Testis (tissue), 3 donors: Measurements from ENCODE around the gene PRDM15. TPM values are rescaled to one million over a fixed set of nuclear protein-coding genes. Genes with fewer than 3 reads are reported as not detected.
A peak's percentile ranks its signal among the peaks of the same experiment; 100 is the strongest.

Experiments used
- DNase-seq: peaks from one replicate; pipeline ENCODE4 v3.0.0-alpha.2; 2019
- H3K27ac ChIP-seq, 2 donors: fragments of 200-600 bp; sonication (generic); one replicate each; pipeline ENCODE4 v1.5.1; 2019
- H3K27me3 ChIP-seq: fragments of 200-600 bp; sonication (generic); one replicate; pipeline ENCODE4 v1.5.1; 2019
- H3K36me3 ChIP-seq: fragments of 200-600 bp; sonication (generic); one replicate; pipeline ENCODE4 v1.5.1; 2017; ENCODE audit warnings: low read depth; ENCODE audit errors: missing control alignments
- H3K4me1 ChIP-seq: fragments of 200-600 bp; sonication (generic); one replicate; pipeline ENCODE4 v1.5.1; 2019
- H3K4me3 ChIP-seq, 2 donors: fragments of 200-600 bp; sonication (generic); one replicate each; pipeline ENCODE4 v1.5.1; 2017 to 2019
- H3K9me3 ChIP-seq: fragments of 200-600 bp; sonication (generic); one replicate; pipeline ENCODE4 v1.5.1; 2017
- CTCF ChIP-seq, 3 experiments: fragments of 450-650 bp in 2 of 3; fragments of 200-600 bp in 1 of 3; sonication (generic) in 1 of 3; IDR thresholded peaks; one replicate each; pipeline ENCODE4 v1.5.1; 2016 to 2019; ENCODE audit warnings: antibody characterized with exemption in 3 of 3, mild to moderate bottlenecking in 2 of 3, moderate library complexity in 1 of 3
- POLR2A ChIP-seq: fragments of 450-650 bp; IDR thresholded peaks from one replicate; pipeline ENCODE4 v1.6.1; 2017; ENCODE audit warnings: antibody characterized with exemption, mild to moderate bottlenecking, moderate library complexity
- WGBS, 2 donors: methylation state at CpG; one replicate each; pipeline ENCODE4 v1.1.5; 2018; 5-methylcytosine and 5-hydroxymethylcytosine counted together
- intact Hi-C: fragments of 100-400 bp; cut with DNase I; formaldehyde crosslinking; loops from one replicate; pipeline ENCODE4 v1.15.1; 2023; ENCODE audit warnings: low total_unique reads
- polyA plus RNA-seq: library from polyadenylated mRNA; stranded (reverse); fragments of 350-450 nt; fragmentation: Illumina TruSeq; extraction: RNeasy Lipid Tissue Mini Kit (QIAGEN cat#74804); gene quantifications from one replicate; pipeline ENCODE4 v1.2.3, GENCODE V29; 2014; ENCODE audit warnings: low read depth, low replicate concordance; ENCODE audit not compliant: insufficient read depth
- total RNA-seq, 2 donors: library from RNA; depleted of rRNA; stranded (reverse); fragments of >200 nt; gene quantifications; one replicate each; pipeline ENCODE4 v1.2.3, GENCODE V29; 2016

Gene PRDM15
- total and polyA plus RNA-seq, 3 donors from 2014 or later: 8.2 to 21.4 (median 18.8) TPM

- no peaks in the 10 kb centered on the region for H3K4me1 ChIP-seq
- H3K27ac ChIP-seq: no peak overlapping the region
- 91 to 92% methylated on average over 18 to 19 of the region's 19 CpGs for WGBS, 2 donors
- no peak overlapping the region for H3K4me3 ChIP-seq
- no peaks in the 10 kb centered on the region for H3K9me3 ChIP-seq
- no peak for DNase-seq
- intact Hi-C loops: loop anchor here (5.0 kb wide), 1 partner anchor 302 kb away; no protein-coding TSS in a partner anchor
- no peaks in the 10 kb centered on the region for H3K36me3 ChIP-seq
- no peaks in the 10 kb centered on the region for H3K27me3 ChIP-seq
- TF ChIP-seq POLR2A: no peak
- no peak for TF ChIP-seq CTCF (IDR thresholded peaks at IDR 0.05)
Measured at GRCh38 chr21:41819856-41820281, 59.3 kb downstream of the PRDM15 start.

DNA sequence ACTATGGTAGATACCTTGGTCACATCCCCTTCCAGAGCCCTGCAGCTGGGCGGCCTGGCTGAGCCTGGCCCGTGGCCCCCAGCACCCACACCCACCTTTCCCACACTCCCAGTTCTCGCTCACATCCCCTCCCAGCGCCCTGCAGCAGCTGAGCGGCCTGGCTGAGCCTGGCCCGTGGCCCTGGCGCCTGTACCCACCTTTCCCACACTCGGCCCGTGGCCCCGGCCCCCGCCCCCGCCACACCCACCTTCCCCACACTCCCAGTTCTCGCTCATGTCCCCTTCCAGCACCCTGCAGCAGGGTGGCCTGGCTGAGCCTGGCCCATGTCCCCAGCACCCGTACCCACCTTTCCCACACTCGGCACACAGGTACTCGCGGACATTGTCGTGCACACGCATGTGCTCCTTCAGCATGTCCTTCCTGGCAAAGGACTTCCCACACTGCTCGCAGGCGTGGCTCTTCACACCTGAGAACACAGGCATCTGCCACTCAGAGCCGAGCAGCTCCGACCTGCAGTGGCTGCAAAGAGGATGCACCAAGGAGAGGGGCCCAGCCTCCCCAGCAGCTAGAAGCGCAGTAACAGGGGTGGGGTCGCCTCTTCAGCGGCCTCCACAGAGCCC is 59.8 kb downstream of the PRDM15 start:
- no peaks in the 10 kb centered on the region for H3K4me1 ChIP-seq
- no peak overlapping the region for H3K27ac ChIP-seq
- no peaks in the 10 kb centered on the region for H3K9me3 ChIP-seq
- H3K36me3 ChIP-seq: no peaks in the 10 kb centered on the region
- H3K4me3 ChIP-seq: no peak overlapping the region
- H3K27me3 ChIP-seq: no peaks in the 10 kb centered on the region
- WGBS, 2 donors: 91 to 98% methylated on average over 19 to 26 of the region's 26 CpGs
- intact Hi-C loops: loop anchor here (5.0 kb wide), 1 partner anchor 303 kb away; no protein-coding TSS in a partner anchor
- no peak for DNase-seq
- TF ChIP-seq POLR2A (no peak), CTCF (IDR thresholded peaks at IDR 0.05) (no peak)

DNA sequence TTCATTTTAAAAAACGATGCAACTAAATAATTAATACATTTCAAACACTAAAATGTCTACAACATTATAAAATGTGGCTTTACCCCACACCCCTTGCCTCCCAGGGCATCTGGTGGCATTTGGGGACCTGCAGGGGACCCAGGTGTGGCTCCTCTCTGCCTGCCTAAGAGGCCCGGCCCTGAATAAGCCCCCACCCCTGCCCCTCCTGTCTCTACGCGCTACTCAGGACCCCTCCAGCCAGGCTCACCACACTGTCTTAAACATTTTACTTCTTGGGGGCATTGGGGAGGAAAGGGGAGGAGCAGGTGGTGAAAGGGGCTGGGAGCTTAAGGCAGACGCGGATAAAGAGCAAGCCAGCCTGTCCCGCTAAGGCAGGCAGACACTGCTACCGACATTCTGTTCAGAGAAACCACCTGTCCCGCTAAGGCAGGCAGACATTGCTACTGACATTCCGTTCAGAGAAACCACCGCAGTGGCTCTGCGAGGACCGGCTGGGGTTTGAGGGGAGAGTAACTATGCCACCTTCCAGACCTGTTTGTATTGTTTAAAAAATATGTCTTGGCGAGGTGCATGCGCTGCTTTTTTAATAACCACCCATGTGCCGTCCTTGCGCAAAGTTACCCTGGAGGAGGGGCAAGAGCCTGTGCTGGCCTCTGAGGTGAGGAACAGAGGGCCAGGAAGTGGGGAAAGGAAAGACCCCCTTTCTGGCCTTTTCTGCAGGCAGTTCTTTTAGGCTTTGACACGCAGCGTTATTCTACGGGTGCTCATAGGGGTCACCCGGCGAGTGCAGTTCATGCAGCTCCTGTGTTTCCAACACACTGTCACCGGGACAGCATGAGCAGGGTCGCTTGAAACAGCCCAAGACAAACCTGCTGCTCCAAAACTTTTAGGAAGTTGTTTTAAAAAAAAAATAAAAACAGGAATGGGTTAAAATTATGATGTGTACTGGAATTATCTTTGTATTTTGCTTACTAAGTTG is 61.0 kb downstream of the PRDM15 start:
- H3K27me3 ChIP-seq: no peaks in the 10 kb centered on the region
- TF ChIP-seq CTCF (IDR thresholded peaks at IDR 0.05) (no peak), POLR2A (no peak)
- H3K4me3 ChIP-seq: no peak overlapping the region
- no peaks in the 10 kb centered on the region for H3K4me1 ChIP-seq
- 91 to 94% methylated on average over 24 of the region's 24 CpGs for WGBS, 2 donors
- no peak for DNase-seq
- no peaks in the 10 kb centered on the region for H3K36me3 ChIP-seq
- H3K27ac ChIP-seq: no peak overlapping the region
- H3K9me3 ChIP-seq: no peaks in the 10 kb centered on the region
- intact Hi-C loops: loop anchor here (5.0 kb wide), 1 partner anchor 304 kb away; no protein-coding TSS in a partner anchor

- Histone ChIP-seq H3K9me3 (no peaks in the 10 kb centered on the region), H3K27me3 (no peaks in the 10 kb centered on the region), H3K36me3 (no peaks in the 10 kb centered on the region), H3K4me1 (no peaks in the 10 kb centered on the region), H3K4me3 (no peak overlapping the region), H3K27ac (no peak overlapping the region)
- peak; percentile 72 for DNase-seq
- intact Hi-C loops: loop anchor here (5.0 kb wide), 1 partner anchor 305 kb away; no protein-coding TSS in a partner anchor
- peak in 2 of 3 experiments; percentile 51 to 58 for TF ChIP-seq CTCF (IDR thresholded peaks at IDR 0.05)
- no peak for TF ChIP-seq POLR2A
- WGBS, 2 donors: 26 to 47% methylated on average over 3 of the region's 3 CpGs
Measured at GRCh38 chr21:41817228-41817627, 61.9 kb downstream of the PRDM15 start.
